ENCODE results near the gene ECSCR.
"Not testable (repeated sequence)": the region's sequence is repeated elsewhere in the genome, so short reads cannot be mapped to it uniquely, and the experiment has no call there.

The ECSCR gene

DNA sequence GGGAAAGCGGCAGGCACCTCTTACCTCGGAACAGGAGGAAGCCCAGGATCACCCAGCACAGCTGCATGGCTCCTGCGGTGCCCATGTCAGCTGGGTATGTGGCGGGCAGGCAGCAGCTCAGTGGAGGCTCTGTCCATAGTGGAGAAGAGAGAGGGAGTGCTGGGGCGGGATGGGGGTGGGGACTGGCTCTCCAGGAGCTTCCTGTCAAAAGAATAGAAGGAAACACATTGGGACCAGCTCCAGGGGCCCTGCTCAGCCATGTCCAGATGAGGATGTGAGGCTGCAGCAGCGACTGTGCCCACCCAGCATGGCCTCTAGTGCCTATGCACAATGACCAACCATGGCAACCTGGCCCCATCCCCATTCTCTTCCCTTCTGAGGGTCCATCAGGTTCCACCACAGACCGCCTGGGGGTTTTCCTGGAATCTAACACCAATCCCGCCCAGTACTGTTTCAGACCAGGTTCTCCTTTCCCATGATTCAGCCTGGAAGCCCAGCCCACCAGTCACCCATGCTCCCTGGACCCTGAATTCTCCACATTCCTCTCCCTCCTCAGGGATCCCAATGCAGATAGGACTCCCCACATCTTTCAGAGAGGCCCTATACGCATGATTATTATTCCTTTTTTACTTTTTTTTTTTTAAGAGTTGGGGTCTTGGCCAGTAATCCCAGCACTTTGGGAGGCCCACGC lies at the start of gene ECSCR:
ECSCR (minus strand) TSS at position 158 of the 691 bp plus-strand sequence; CDS start at position 85, 73 bp downstream.
- no peak for DNase-seq

- not testable (repeated sequence) for DNase-seq
These were observed 42.2 kb upstream of the ECSCR start for GRCh38 chr5:139504722-139505121.

DNA sequence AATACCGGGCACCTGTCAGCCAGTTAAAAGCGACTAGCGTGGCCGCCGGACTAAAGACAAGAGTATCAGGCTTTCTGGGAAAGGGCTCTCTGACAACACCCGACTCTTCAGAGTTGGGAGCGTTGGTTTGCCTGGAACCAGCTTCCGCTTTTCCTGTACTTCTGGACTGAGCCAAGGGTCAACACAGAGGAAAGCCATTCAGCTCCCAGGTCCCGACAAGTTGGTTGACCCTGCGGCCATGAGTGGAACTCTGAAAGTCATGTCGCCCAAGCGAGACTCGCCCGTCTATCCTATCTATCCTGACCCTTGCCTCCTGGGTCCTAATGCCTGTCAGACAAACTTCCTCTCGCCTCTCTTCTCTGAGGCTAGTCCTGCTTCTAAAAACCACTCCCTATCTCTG lies 41.3 kb upstream of the ECSCR start:
- DNase-seq: not testable (repeated sequence)

- DNase-seq: not testable (repeated sequence)
These were observed 40.7 kb upstream of the ECSCR start for GRCh38 chr5:139503036-139503817.

- peak in 1 of 2 donors; percentile 14 for DNase-seq
These were observed 38.8 kb upstream of the ECSCR start for GRCh38 chr5:139501381-139501780.

DNA sequence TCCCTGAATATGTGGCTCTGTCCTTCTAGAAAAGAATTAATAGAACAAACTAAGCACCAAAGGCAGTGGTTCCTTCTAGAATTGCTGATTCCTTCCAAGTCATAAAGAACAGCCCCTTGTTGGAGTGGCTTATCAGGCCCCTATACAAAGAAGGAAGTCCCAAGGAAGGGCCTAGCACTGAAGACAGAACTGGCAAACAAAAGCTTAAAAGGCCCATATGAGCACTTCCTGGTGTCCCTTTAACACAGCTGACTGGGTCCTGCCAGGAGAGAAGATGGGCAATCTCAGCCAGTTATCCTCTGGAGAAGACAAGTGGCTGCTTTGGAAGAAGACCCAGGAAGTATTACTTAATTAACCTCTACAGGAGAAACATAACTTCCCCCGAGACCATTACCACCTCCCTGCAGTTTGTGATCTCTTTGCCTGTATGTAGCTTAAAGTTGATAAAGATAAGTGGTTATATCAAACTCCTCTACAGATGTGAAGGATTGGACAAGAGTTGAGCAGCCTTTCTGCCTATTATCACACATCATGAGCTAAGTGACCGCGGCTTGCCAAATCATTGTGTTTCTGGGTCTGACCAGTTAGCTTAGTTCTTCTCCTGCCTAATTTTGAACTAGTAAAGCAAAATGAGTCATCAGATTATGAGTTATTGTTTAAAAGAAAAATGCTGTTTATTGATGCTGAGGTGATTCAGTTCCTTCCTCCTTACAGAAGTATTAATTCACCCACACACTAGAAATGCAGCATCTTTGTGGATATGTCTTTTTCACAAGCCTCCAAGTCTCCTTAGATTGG lies 33.3 kb upstream of the ECSCR start:
- DNase-seq: peak in 1 of 2 donors; percentile 63

DNA sequence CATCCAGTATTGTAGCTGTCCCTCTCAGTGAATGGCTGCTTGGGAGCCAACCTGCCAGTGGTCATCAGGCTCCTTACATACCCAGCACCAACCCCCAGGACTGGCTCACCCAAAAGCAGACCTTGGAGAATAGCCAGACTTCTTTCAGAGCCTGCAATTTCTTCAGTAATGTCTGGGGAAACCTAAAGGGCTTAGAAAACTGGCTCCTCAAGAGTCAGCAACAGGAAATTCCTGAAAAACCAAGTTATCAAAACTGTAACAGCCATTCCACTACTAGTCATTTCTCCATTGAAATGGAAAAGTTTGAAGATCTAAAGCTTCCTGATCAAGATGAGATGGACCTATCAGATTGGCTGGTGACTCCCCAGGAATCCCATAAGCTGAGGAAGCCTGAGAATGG lies 32.3 kb upstream of the ECSCR start:
- DNase-seq: no peak

DNA sequence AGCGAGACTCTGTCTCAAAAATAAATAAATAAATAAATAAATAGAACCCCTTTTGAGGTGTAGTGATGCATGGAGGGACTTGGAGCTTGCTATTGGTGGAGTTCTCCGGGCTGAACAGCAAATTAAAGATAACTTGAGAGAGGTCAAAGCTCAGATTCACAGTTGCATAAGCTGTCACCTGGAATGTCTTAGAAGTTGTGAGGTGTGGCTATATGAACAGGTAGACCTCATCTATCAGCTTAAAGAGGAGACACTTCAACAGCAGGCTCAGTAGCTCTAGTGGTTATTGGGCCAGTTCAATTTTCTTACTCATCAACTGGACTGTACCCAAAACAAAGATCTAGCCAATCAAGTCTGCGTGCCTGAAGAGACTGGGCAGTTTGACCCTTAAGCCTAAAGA lies 31.7 kb upstream of the ECSCR start:
- no peak for DNase-seq

GRCh38 chr5:139492700-139493192 lies 30.2 kb upstream of the ECSCR start:
- DNase-seq: no peak

- DNase-seq: no peak
These were observed 25.7 kb upstream of the ECSCR start for GRCh38 chr5:139488260-139488659.

GRCh38 chr5:139486201-139486600 lies 23.7 kb upstream of the ECSCR start:
- no peak for DNase-seq

GRCh38 chr5:139482890-139483208 lies 20.3 kb upstream of the ECSCR start:
- DNase-seq: not testable (repeated sequence)

GRCh38 chr5:139482050-139482889 lies 19.7 kb upstream of the ECSCR start, which contains the start of gene STING1:
TSS of gene STING1 (minus strand) at chr5:139482758. CDS start at chr5:139481704, 1,054 bp downstream.
- peak; percentile 59 to 85 for DNase-seq

GRCh38 chr5:139481580-139482049 lies 19.1 kb upstream of the ECSCR start:
- DNase-seq: no peak

GRCh38 chr5:139481122-139481533 lies 18.6 kb upstream of the ECSCR start:
- peak in 1 of 2 donors; percentile 23 for DNase-seq

GRCh38 chr5:139479729-139480128 lies 17.2 kb upstream of the ECSCR start:
- DNase-seq: not testable (repeated sequence)

DNA sequence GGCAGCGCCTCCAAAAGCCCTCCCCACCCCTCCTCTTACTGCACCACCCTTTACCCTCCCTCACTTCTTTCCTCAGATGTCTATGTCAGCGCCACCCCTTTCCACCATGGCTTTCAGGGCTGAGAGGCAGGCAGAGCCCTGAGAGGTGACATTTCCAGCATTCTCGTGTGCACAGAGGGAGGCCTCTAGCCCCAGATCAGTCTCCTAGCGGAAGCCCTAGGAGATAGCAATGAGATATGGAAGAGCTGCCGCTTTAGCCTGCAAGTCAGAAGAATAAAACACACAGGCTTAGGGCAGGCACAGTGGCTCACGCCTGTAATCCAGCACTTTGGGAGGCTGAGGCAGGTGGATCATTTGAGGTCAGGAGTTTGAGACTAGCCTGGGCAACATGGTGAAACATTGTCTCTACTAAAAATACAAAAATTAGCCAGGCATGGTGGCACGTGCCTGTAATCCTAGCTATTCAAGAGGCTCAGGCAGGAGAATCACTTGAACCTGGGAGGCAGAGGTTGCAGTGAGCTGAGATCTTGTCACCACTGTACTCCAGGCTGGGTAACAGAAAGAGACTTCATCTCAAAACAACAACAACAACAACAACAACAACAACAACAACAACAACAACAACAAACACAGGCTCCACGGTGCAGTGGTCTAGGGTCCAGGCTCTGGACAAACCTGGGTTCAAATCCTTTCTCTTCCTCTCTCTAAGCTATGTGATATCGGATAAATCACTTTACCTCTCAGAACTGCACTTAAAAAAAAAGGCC lies 16.3 kb upstream of the ECSCR start:
- not testable (repeated sequence) for DNase-seq

DNA sequence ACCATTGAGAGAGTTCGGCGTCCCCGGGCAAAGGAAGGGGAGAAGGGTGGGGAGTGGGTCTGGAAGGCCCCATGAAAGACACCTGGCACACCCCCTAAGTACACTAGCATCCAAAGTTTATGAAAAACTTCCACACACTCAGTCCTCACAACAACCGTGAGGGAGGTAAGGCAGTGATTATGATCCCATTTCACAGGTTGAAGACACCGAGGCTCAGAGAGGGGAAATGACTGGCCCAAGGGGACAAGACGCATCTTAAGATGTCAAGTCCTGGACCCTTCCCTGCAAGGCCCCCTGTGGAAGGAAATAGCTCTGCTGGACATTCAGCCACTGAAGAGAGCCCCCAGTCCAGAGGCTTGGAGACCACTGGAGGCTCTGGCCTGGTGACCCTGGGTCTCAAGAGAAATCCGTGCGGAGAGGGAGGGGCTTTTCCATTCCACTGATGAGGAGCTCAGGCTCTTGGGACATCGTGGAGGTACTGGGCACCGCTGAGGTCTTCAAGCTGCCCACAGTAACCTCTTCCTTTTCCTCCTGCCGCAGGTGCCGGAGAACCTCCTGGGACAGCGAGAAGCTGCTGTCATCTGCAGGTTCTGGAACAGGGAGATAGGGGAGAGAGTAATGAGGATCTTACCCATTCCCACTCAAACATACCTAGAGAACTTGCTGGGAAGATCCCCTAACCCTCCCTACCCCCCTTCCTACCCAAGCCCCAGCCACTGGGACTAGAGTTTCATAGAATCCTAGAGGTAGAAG lies 13.5 kb upstream of the ECSCR start:
- DNase-seq: no peak

DNA sequence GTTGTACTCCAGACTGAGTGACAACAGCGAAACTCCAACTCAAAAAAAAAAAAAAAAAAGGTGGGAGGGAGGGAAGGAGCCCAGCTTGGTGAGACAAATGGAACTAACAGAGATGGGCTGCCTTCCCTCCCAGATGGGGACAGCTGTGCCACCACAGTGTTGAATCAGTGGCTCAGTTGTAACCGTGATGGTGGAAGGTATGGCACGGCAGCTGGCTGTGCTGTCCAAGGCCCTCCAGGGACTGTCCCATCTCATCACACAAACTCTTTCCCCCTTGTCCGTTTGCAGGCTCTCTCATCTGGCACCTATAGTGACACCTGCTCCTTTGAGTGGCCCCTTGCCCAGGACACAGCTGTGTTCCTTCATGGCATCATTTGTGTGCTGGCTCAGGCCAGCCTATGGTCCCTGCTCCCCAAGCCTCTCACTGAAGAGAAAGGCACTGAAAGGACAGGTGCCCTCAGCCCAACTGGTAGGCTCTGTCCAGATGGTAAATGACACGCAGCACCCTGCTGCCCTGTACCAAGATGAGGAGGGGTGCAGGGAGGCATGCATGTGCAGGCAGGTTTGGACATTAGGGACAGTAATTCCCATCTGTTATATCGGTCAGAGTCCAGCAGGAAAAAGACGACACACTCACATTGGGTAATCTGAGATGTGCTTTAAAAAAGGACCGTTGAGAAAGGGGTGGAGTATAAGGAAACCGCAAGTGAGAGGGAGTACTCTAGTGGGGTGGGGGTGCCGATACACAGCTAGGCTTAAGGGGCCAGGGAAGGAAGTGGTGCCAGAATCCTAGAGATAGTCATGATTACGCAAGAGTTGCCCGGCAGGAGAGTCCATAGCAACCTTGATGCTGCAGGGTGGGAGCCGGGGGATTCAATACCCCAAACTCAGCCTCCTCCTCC lies 12.6 kb upstream of the ECSCR start:
- peak in 1 of 2 donors; percentile 94 for DNase-seq

Data from bone marrow (tissue), 2 donors.